HG02840 (cell line): ENCODE measurements around the gene KLHL18.
"Not testable (repeated sequence)": the region's sequence is repeated elsewhere in the genome, so short reads cannot be mapped to it uniquely, and the experiment has no call there.

Experiments used
- ATAC-seq: cut with Tn5 transposase; IDR thresholded peaks from one replicate; pipeline ENCODE4 v1.9.1; 2021; ENCODE audit warnings: mild to moderate bottlenecking, moderate library complexity, moderate number of reproducible peaks; ENCODE audit not compliant: unreplicated experiment, low FRiP score

Gene KLHL18

GRCh38 chr3:47348411-47349154 lies 65.8 kb downstream of the KLHL18 start:
- ATAC-seq: no peak

DNA sequence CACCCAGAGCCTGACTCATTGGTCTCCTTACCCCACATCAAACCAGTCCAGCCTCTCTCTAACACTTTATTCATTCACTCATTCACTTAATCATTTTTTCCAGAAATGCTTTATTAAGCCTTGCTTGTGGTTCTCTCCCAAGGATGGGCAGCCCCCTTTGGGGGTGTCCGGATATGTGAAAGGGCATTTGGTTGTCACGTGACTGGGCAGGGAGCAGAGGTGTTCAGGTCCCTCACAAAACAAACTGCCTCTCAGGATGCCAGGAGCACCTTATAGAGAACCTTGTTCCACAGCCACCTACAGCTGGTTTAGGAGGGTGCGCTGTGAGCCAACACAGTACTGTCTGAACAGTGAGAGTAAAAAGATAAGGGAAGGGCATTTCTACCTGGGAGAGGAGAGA lies 72.3 kb downstream of the KLHL18 start:
- no peak for ATAC-seq

DNA sequence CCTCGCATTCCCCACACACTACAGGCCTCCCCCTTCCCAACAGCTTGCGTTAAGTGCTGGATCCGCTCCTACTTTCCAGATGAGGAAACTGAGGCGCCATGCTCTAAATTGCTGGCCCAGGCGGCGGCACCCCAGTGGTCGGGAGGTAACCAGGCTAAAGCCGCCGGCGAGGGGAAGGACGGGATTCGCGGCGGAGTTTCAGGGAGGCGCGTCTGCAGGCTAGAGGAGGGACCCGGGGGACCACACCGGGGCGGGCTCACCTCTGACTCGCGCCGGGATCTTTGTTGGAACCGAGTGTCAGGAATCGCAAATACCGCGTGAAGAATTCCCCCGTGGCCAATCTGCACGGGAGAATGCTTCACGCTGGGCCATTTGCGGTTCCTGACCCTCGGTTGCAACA lies 73.5 kb downstream of the KLHL18 start:
- no peak for ATAC-seq

DNA sequence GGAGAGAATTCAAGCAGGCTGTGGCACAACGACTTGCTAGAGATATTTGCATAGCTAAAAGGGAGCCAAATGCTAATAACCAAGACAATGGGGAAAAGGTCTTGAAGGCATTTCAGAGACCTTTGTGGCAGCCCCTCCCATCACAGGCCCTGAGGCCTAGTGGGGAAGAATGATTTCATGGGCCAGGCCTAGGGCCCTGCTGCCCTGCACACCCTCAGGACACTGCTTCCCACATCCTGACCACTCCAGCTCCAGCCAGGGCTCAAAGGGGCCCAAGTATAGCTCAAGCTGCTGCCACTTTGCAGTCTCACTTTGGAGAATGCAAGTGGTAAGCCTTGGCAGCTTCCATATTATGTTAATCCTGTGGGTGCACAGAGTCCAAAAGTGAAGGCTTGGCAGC lies 76.6 kb downstream of the KLHL18 start:
- ATAC-seq: no peak

DNA sequence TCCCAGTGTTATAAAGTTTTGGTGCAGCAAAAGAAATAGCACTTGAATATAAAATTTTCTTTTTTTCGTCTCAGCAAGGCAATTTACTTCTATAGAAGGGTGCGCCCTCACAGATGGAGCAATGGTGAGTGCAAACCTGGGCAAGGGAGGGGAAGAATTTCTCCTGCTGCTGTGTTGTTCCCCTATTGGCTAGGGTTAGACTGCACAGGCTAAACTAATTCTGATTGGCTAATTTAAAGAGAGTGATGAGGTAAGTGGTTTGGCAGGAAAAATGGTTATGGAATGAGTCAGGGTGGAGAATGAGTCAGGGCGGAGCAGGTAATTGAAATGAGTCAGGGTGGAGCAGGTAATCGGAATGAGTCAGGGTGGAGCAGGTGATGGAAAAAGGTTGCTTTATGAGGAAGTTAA lies 77.4 kb downstream of the KLHL18 start:
- not testable (repeated sequence) for ATAC-seq

DNA sequence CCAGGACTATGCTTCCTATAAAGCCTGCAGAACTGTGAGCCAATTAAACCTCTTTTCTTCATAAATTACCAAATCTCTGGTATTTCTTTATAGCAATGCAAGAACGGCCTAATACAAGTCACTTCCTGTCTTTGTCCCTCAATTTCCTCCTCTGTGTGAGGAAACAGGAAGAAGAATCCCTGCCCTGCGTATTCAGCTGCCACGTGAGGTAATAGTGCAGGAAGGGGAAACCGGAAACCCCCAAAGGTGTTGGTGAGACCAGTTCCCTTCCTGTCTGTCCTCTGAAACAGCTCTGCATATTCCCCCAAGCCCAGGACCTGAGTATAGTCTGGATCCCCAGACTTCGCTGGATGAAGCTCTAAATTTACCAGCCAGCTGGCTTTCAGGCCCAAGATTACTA lies 80.0 kb downstream of the KLHL18 start:
- no peak for ATAC-seq

GRCh38 chr3:47365213-47366153 lies 82.7 kb downstream of the KLHL18 start:
- no peak for ATAC-seq

GRCh38 chr3:47366833-47367232 lies 84.1 kb downstream of the KLHL18 start:
- no peak for ATAC-seq

- ATAC-seq: no peak
Measured at GRCh38 chr3:47367631-47368030, 84.9 kb downstream of the KLHL18 start.

DNA sequence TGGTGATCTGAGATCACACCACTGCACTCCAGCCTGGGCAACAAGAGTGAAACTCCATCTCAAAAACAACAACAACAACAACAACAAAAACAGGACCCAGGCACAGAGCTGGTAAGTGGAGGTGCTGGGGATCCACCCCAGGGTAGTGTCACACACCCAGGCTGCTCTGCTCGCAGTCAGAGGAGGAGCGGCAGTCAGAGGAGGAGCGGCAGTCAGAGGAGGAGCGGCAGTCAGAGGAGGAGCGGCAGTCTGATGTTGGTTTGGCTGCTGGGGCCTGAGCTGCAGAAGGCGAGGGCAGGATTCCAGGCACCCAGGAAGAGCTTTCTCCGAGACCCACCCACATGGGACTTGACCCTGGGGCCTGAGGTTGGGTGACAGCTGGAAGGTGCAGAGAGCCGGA lies 87.3 kb downstream of the KLHL18 start:
- ATAC-seq: not testable (repeated sequence)

GRCh38 chr3:47370887-47371697 lies 88.3 kb downstream of the KLHL18 start:
- no peak for ATAC-seq

GRCh38 chr3:47374587-47374986 lies 91.8 kb downstream of the KLHL18 start:
- no peak for ATAC-seq

- no peak for ATAC-seq
Measured at GRCh38 chr3:47376393-47376792, 93.6 kb downstream of the KLHL18 start.

DNA sequence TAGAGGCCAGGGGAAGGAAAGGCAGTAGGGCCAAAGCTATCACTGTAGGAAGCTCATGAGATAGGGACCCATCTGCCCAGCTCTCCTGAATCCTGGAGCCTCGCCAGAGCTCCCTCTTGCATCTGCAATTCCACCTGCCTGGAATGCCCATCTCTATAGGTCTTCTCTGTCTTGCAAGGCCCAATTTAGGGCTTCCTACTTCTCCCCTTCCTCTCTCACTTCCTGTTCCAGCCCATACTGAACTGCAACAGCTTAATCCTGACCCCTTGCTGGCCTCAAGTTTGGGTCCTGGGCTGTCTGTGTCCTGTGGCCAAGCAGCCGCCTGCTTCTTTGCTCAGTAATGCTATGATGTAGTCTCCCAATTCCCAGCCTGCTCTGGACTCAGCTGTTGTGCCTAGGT lies 94.4 kb downstream of the KLHL18 start:
- no peak for ATAC-seq

- ATAC-seq: no peak
Measured at GRCh38 chr3:47378869-47379268, 96.1 kb downstream of the KLHL18 start.

GRCh38 chr3:47379411-47379899 lies 96.7 kb downstream of the KLHL18 start:
- ATAC-seq: no peak

DNA sequence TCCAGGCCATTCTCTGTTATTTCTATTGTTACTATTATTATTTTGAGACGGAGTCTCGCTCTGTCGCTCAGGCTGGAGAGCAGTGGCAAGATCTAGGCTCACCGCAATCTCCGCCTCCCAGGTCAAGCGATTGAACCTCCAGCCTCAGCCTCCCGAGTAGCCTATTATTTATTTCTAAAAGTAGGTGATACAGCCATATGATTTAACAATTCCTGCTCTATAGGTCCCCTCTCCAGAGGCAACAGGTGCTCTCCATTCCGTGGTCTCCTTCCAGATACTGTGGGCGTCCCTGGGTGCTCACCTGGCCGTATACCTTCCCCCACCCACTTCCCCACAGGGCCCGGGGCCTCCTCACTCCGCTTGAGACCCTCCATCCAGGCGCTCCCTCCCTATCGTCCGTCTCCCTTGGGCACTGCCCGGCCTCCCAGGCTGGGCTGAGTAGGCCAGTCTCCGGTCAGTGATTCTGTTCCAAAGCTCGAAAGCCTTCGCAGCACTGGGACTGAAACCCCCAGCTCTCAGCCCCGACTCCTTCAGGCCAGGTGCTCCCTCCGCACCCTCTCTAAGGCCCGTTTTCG lies 97.4 kb downstream of the KLHL18 start:
- no peak for ATAC-seq

DNA sequence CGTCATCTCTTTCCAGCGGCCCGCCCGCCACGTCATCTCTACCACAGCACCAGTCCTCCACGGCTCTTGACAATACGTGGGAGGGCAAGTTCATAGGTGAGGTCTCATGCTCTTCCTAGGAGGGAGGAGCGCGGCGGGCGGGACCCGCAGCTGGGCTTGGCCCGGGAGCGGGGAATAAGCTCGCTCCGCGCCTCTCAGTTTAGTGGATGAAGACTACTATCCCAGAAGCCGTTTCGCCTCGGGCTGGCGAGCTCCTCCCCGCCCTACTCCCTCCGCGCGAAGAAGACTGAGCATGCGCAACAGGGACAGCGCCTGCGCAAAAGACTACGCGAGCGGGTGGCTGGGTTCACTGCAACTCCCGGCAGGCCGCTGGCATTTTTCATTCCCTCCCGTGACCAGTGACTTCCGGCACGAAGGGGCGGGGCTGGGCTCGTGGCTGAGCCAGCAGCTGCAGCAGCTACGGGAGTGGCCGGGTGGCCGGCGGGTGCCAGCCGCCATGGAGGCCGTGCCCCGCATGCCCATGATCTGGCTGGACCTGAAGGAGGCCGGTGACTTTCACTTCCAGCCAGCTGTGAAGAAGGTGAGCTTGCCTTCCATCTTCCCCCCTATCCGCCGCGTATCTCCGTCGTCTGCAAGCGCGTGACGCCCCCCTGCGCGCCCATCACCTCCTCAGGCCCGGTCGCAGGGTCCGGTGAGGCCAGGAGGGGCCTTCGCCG lies 98.0 kb downstream of the KLHL18 start, which contains the start of gene PTPN23:
Gene PTPN23 (plus strand): TSS at position 421 of the 716 bp plus-strand sequence. CDS start 76 bp downstream, at position 497.
- peak; percentile 80 for ATAC-seq
